HepG2 (cell line): Measurements from ENCODE around the gene GPX2. TPM values are rescaled to one million over a fixed set of nuclear protein-coding genes. Genes with fewer than 3 reads are reported as not detected.

Experiments used
- ATAC-seq: fragments of 200-7000 bp; cut with Tn5 transposase; 3 replicates; pipeline ENCODE4 v1.9.1; 2020; ENCODE audit warnings: mild to moderate bottlenecking, moderate library complexity
- BruUV-seq: library from RNA; stranded (reverse); fragments of 400-500 nt; replicated peaks from 2 replicates; lab custom pipeline; 2021; lab: Mats Ljungman, UMichigan
- CTCF ChIA-PET: fragments of 300-600 bp; formaldehyde crosslinking; extraction: SDS; loops from one replicate; lab custom pipeline; 2021; ENCODE audit warnings: low total read pairs, inconsistent platforms, low intra/inter-chr PET ratio; lab: Yijun Ruan, JAX
- POLR2A ChIA-PET: fragments of 350-600 bp; sonication (Branson Sonifier 250); formaldehyde crosslinking; loops from one replicate; lab custom pipeline; 2020; ENCODE audit warnings: antibody characterized with exemption, inconsistent platforms; lab: Yijun Ruan, JAX
- DNase-seq: peaks from one replicate; pipeline ENCODE4 v3.0.0-alpha.2; 2015; ENCODE audit warnings: low spot score
- FAIRE-seq: peaks from 3 replicates; lab custom pipeline; 2011; peaks lifted over from hg19 to GRCh38; lab: Jason Lieb, UNC
- H2AFZ ChIP-seq: one replicate; pipeline ENCODE4 v1.6.1; 2011; ENCODE audit warnings: low read length, inconsistent platforms
- H3K27ac ChIP-seq: fragments of 300-600 bp; 3 replicates; pipeline ENCODE4 v1.8.0; 2011; ENCODE audit warnings: mixed run types, mild to moderate bottlenecking, mixed read lengths, low read length, inconsistent platforms; ENCODE audit not compliant: insufficient read depth; ENCODE audit errors: extremely low read length
- H3K27me3 ChIP-seq, 2 experiments: fragments of 200-600 bp in 1 of 2; 2 replicates in 1 of 2; 3 replicates in 1 of 2; pipeline versions ENCODE4 v1.6.0 to v1.8.0; 2011; ENCODE audit warnings: low read length in 2 of 2, mild to moderate bottlenecking in 2 of 2, moderate library complexity in 2 of 2, inconsistent platforms in 1 of 2; ENCODE audit not compliant: insufficient read depth in 2 of 2, control insufficient read depth in 1 of 2
- H3K36me3 ChIP-seq, 2 experiments: fragments of 200-600 bp in 1 of 2; replicated peaks in 1 of 2; 2 replicates in 1 of 2; 3 replicates in 1 of 2; pipeline versions ENCODE4 v1.5.1 to v1.8.0; 2011; ENCODE audit warnings: low read length in 2 of 2, inconsistent platforms in 1 of 2; ENCODE audit not compliant: insufficient read depth in 2 of 2, control insufficient read depth in 1 of 2
- H3K4me1 ChIP-seq: 2 replicates; pipeline ENCODE4 v1.5.1; 2012; ENCODE audit warnings: low read length, inconsistent platforms; ENCODE audit not compliant: insufficient read depth
- H3K4me2 ChIP-seq: 2 replicates; pipeline ENCODE4 v1.6.0; 2011; ENCODE audit warnings: low read depth, low read length, inconsistent platforms
- H3K4me3 ChIP-seq, 3 experiments: fragments of 200-600 bp in 1 of 3; sonication (generic), shearing (Covaris generic) in 1 of 3; replicated peaks in 1 of 3; 2 replicates each; pipeline ENCODE4 v1.5.1; 2011 to 2016; ENCODE audit warnings: low read length in 3 of 3, inconsistent platforms in 2 of 3, low read depth in 2 of 3, mild to moderate bottlenecking in 2 of 3, control low read depth in 1 of 3, mixed read lengths in 1 of 3; ENCODE audit not compliant: insufficient read depth in 1 of 3
- H3K79me2 ChIP-seq: one replicate; pipeline ENCODE4 v1.6.1; 2011; ENCODE audit warnings: low read length, inconsistent platforms; ENCODE audit not compliant: insufficient read depth
- H3K9ac ChIP-seq: 2 replicates; pipeline ENCODE4 v1.6.0; 2011; ENCODE audit warnings: mild to moderate bottlenecking, low read depth, low read length, inconsistent platforms; ENCODE audit not compliant: insufficient read depth
- H3K9me3 ChIP-seq: 2 replicates; pipeline ENCODE4 v1.5.1; 2012; ENCODE audit warnings: mild to moderate bottlenecking, low read length
- H4K20me1 ChIP-seq: 2 replicates; pipeline ENCODE4 v1.6.0; 2011; ENCODE audit warnings: inconsistent platforms, mild to moderate bottlenecking, low read length, moderate library complexity; ENCODE audit not compliant: insufficient read depth
- MIER3 ChIP-seq: IDR thresholded peaks from 2 replicates; pipeline ENCODE4 v1.6.1; 2016; ENCODE audit warnings: missing compliant biosample characterization, borderline replicate concordance
- RARA ChIP-seq: IDR thresholded peaks from 2 replicates; pipeline ENCODE4 v1.6.1; 2016; ENCODE audit warnings: missing genetic modification reagents, missing compliant biosample characterization
- RBM39 ChIP-seq: fragments of 200-400 bp; formaldehyde crosslinking; IDR thresholded peaks from one replicate; pipeline ENCODE4 v1.6.1; 2018; ENCODE audit warnings: antibody characterized with exemption, mild to moderate bottlenecking, low read depth, low read length; ENCODE audit not compliant: poor library complexity, severe bottlenecking
- STAG1 ChIP-seq: sonication (generic); formaldehyde crosslinking; IDR thresholded peaks from 2 replicates; pipeline ENCODE4 v1.4.0; 2020; ENCODE audit warnings: missing genetic modification reagents
- TEF ChIP-seq: sonication (generic); formaldehyde crosslinking; IDR thresholded peaks from 2 replicates; pipeline ENCODE4 v1.5.0; 2020; ENCODE audit warnings: missing genetic modification reagents
- THAP11 ChIP-seq: IDR thresholded peaks from 2 replicates; pipeline ENCODE4 v1.6.1; 2016; ENCODE audit warnings: missing biosample characterization, missing genetic modification reagents
- ZNF121 ChIP-seq: sonication (generic); formaldehyde crosslinking; IDR thresholded peaks from 2 replicates; pipeline ENCODE4 v1.5.0; 2020; ENCODE audit warnings: mild to moderate bottlenecking, missing genetic modification reagents
- ZNF33A ChIP-seq: sonication (generic); formaldehyde crosslinking; IDR thresholded peaks from 2 replicates; pipeline ENCODE4 v1.5.1; 2020; ENCODE audit warnings: missing genetic modification reagents, mild to moderate bottlenecking, moderate library complexity, borderline replicate concordance
- ZNF569 ChIP-seq: sonication (generic); formaldehyde crosslinking; IDR thresholded peaks from 2 replicates; pipeline ENCODE4 v1.5.0; 2020; ENCODE audit warnings: mild to moderate bottlenecking, missing genetic modification reagents, moderate library complexity, borderline replicate concordance
- ZNF800 ChIP-seq: sonication (generic); formaldehyde crosslinking; IDR thresholded peaks from 2 replicates; pipeline ENCODE4 v1.4.0; 2020; ENCODE audit warnings: missing genetic modification reagents
- ZNF879 ChIP-seq: sonication (generic); formaldehyde crosslinking; IDR thresholded peaks from 2 replicates; pipeline ENCODE4 v1.8.1; 2023; ENCODE audit warnings: missing genetic modification reagents
- WGBS: methylation state at CpG from one replicate; pipeline ENCODE4 v1.1.6; 2017; ENCODE audit warnings: low lambda C conversion rate; 5-methylcytosine and 5-hydroxymethylcytosine counted together
- in situ Hi-C: cut with HindIII; loops from 2 replicates; pipeline ENCODE4 v1.10.0; 2017; ENCODE audit warnings: low pct_unique_long_range_greater_than_20kb; ENCODE audit not compliant: extremely low pct_ligation_motif_present
- intact Hi-C: fragments of 100-400 bp; cut with micrococcal nuclease; formaldehyde crosslinking; loops from one replicate; pipeline ENCODE4 v1.10.0; 2022; ENCODE audit not compliant: unreplicated experiment
- polyA plus RNA-seq, 8 experiments: library from polyadenylated mRNA; depleted of rRNA in 3 of 8; stranded (reverse) in 7 of 8; unstranded in 1 of 8; fragments of >200 nt; fragmentation: Illumina TruSeq in 4 of 8; extraction: Trizol in 4 of 8; gene quantifications; 2 replicates each; pipeline versions ENCODE4 v1.2.1 to v1.2.3, GENCODE V29; 2011 to 2016; ENCODE audit warnings: low read depth in 4 of 8, missing spikeins in 1 of 8, mixed read lengths in 1 of 8; ENCODE audit not compliant: insufficient read depth in 1 of 8
- total RNA-seq, 5 experiments: library from RNA; depleted of rRNA; stranded (reverse); fragments of >200 nt; fragmentation: Illumina TruSeq; extraction: Trizol; gene quantifications; 2 replicates each; pipeline ENCODE4 v1.2.3, GENCODE V29; 2016; ENCODE audit warnings: low read depth in 1 of 5
- TF ChIP-seq, protein P1 (sequence below): sonication (generic); formaldehyde crosslinking; IDR thresholded peaks from 2 replicates; pipeline ENCODE4 v1.5.1; 2020; ENCODE audit warnings: missing genetic modification reagents, mild to moderate bottlenecking, borderline replicate concordance
- TF ChIP-seq, protein P2 (sequence below): IDR thresholded peaks from 2 replicates; pipeline ENCODE4 v1.6.1; 2016; ENCODE audit warnings: mild to moderate bottlenecking, missing biosample characterization, missing genetic modification reagents
- TF ChIP-seq, protein P3 (sequence below): sonication (generic); formaldehyde crosslinking; IDR thresholded peaks from 2 replicates; pipeline ENCODE4 v1.4.0; 2020; ENCODE audit warnings: mild to moderate bottlenecking, missing genetic modification reagents

GPX2 gene
- total and polyA plus RNA-seq, 2 of the 13 experiments (the other 11 are each of a cell fraction or from before 2014, with no cell fraction given) = 526 to 674 TPM

DNA sequence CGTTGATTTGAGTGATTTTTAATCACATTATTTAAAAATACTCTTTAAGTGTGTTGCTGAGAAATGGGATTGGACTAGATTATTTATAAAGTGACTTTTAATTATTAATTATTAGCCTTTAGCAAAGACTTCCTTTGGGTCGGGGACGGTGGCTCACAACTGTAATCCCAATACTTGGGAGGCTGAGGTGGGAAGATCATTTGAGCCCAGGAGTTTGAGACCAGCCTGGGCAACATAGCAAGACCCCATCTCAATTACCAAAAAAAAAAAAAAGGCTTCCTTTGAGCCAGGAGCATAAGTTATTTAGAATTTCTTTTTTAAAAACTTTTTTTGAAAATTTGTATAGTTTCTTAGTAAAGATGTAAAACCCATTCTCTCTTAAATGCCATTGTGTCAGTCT is 19.5 kb downstream of the GPX2 start:
- POLR2A ChIA-PET = no interaction called here
- H3K4me2 ChIP-seq = no peak overlapping the region
- H3K79me2 ChIP-seq = peaks cover 3% of the 10 kb centered on the region
- peaks cover 7 to 34% of the 10 kb centered on the region in 2 experiments for H3K36me3 ChIP-seq
- no peak for ATAC-seq
- no peak overlapping the region for H2AFZ ChIP-seq
- no peaks in the 10 kb centered on the region for H3K27me3 ChIP-seq
- no peak overlapping the region for H3K4me3 ChIP-seq
- H3K9me3 ChIP-seq = no peaks in the 10 kb centered on the region
- intact Hi-C loops = no loop called here
- BruUV-seq = no TSS peak
- peaks cover 18% of the 10 kb centered on the region for H3K4me1 ChIP-seq
- CTCF ChIA-PET = no interaction called here
- no peak for FAIRE-seq
- no peaks in the 10 kb centered on the region for H4K20me1 ChIP-seq
- DNase-seq = no peak
- no peak overlapping the region for H3K27ac ChIP-seq
- in situ Hi-C loops = no loop called here
- 92% methylated on average over 3 of the region's 3 CpGs for WGBS
- H3K9ac ChIP-seq = no peak overlapping the region
- TF ChIP-seq STAG1 (CRISPR knock-in tag) = no peak
- TF ChIP-seq ZNF121 (CRISPR knock-in tag) = peak; percentile 59; the same call in 1 of the 2 replicates

DNA sequence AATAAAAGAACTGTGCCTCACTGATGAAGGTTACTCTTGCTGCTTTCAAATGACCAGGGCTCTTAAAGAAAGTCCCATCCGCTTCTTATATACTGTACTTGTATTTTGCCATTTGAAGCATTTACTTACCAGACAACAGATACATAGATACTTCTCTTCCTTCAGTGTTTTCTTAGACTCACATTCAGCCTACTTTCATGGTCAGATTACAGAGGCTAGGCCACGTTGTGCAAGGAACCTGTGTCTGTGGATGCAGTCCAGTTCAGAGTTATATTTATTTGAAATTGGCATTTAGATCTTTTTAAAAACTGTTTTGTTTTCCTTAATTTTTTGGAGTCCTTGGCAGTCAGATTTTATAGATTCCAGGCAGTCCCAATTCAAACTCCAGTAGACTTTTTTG is 22.1 kb downstream of the GPX2 start:
- in situ Hi-C loops (no loop called here), intact Hi-C loops (no loop called here)
- no peak for ATAC-seq
- Histone ChIP-seq H3K4me1 (peaks cover 28% of the 10 kb centered on the region), H3K27ac (no peak overlapping the region), H3K27me3 (no peaks in the 10 kb centered on the region), H3K79me2 (peaks cover 16% of the 10 kb centered on the region), H3K9ac (no peak overlapping the region), H4K20me1 (no peaks in the 10 kb centered on the region), H3K9me3 (no peaks in the 10 kb centered on the region), H3K4me2 (no peak overlapping the region), H3K4me3 (no peak overlapping the region), H3K36me3 (peaks cover 0 to 16% of the 10 kb centered on the region in 2 experiments; a peak in 3 of 5 replicates), H2AFZ (no peak overlapping the region)
- DNase-seq = no peak
- ChIA-PET POLR2A (no interaction called here), CTCF (no interaction called here)
- 96% methylated on average over 2 of the region's 2 CpGs for WGBS
- BruUV-seq = no TSS peak
- FAIRE-seq = no peak
- TF ChIP-seq MIER3 (no peak), RBM39 (no peak), ZNF33A (CRISPR knock-in tag) (no peak), TEF (CRISPR knock-in tag) (no peak), ZNF879 (CRISPR knock-in tag) (no peak), ZNF569 (CRISPR knock-in tag) (no peak), THAP11 (CRISPR knock-in tag) (no peak), RARA (CRISPR knock-in tag) (no peak), ZNF800 (CRISPR knock-in tag) (no peak)
- TF ChIP-seq, protein P1, sequence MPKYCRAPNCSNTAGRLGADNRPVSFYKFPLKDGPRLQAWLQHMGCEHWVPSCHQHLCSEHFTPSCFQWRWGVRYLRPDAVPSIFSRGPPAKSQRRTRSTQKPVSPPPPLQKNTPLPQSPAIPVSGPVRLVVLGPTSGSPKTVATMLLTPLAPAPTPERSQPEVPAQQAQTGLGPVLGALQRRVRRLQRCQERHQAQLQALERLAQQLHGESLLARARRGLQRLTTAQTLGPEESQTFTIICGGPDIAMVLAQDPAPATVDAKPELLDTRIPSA = no peak
- TF ChIP-seq, protein P2, sequence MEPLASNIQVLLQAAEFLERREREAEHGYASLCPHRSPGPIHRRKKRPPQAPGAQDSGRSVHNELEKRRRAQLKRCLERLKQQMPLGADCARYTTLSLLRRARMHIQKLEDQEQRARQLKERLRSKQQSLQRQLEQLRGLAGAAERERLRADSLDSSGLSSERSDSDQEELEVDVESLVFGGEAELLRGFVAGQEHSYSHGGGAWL (CRISPR knock-in tag) = no peak
- TF ChIP-seq, protein P3, sequence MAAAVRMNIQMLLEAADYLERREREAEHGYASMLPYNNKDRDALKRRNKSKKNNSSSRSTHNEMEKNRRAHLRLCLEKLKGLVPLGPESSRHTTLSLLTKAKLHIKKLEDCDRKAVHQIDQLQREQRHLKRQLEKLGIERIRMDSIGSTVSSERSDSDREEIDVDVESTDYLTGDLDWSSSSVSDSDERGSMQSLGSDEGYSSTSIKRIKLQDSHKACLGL (CRISPR knock-in tag) = no peak
